MM.1S (cell line): ENCODE results near the gene STRC.
"Not testable (repeated sequence)": the region's sequence is repeated elsewhere in the genome, so short reads cannot be mapped to it uniquely, and the experiment has no call there.

Experiments used
- CTCF ChIP-seq: fragments of 300-600 bp; sonication (generic); IDR thresholded peaks from 2 replicates; pipeline ENCODE4 v1.5.1; 2016; ENCODE audit warnings: antibody characterized with exemption, low read length, mixed read lengths
- EZH2 ChIP-seq: fragments of 300-600 bp; sonication (generic); optimal IDR thresholded peaks from 2 replicates; pipeline ENCODE3; 2017; ENCODE audit warnings: low read depth, mild to moderate bottlenecking, antibody characterized with exemption, low read length, mixed read lengths
- EZH2phosphoT487 ChIP-seq: fragments of 300-600 bp; sonication (generic); IDR thresholded peaks from 2 replicates; pipeline ENCODE4 v1.6.1; 2018; ENCODE audit warnings: antibody characterized with exemption, low read length

- TF ChIP-seq CTCF, EZH2, EZH2phosphoT487: not testable (repeated sequence)
These were observed 41.1 kb upstream of the STRC start for GRCh38 chr15:43659727-43660126.
